Cortex of kidney (tissue), 1 donor: Measurements from ENCODE around the gene SPRY1.
A peak's percentile ranks its signal among the peaks of the same experiment; 100 is the strongest.

Experiments
- DNase-seq: peaks from one replicate; lab custom pipeline; 2025; lab: John Stamatoyannopoulos, UW

SPRY1 gene

DNA sequence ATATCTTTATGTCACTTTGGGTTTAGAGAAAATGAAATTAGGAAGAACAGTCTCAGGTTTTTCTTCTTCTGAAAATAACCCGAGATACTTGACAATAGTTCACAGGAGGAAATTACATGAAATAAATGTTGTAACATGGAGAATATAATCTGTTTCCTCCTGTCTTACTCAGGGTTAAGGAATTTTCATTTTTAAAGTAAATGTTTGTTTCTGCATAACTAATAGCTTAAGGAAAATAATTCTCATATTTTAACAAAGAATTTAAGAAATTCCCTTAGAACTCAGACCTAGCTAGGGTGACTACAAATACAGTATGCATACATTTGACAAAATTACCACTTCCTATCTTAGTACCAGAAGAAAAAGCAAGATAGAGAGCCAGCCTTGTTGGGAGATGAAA lies 17.2 kb upstream of the SPRY1 start:
- DNase-seq = no peak

DNA sequence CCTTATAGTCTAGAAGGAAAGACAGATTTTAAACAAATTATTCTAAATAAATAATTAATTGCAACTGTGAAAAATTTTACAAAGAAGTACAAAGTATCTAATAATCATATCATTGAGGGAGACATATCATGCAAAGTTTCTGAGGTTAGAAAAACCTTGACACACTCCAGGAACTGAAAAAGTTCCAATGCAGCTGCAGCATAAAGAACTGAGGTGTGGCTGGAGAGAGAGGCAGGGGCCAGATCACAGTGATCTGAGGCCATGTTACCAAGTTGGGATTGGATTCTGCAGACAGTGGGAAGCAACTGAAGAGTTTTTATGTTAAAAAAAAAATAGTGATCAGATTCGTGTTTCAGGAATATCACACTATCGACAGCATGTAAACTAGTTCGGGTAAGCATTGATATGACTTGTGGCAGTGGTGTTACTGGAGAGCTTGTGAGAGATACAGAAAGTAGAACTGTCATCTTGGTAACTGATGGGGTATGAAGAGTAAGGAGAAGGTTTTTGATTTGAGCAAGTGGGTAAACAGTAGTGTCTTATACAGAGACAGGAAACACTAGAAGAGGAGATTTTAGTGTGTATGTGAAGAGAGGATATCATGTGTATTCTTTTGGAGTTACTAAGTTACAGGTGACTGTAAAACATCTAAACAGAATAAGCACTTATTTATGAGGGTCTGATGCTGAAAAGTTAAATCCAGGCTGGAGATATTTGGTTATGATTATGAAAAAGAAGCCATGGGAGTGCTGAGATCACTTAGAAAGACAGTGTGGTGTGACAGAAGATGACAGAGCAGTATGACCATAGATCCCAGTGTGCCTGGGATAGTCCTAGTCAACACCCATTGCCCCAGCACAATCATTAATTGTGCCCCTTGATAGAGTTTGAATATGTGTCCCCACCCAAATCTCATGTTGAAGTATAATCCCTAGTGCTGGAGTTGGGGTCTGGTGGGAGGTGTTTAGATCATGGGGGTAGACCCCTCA lies 15.6 kb upstream of the SPRY1 start:
- DNase-seq = no peak

DNA sequence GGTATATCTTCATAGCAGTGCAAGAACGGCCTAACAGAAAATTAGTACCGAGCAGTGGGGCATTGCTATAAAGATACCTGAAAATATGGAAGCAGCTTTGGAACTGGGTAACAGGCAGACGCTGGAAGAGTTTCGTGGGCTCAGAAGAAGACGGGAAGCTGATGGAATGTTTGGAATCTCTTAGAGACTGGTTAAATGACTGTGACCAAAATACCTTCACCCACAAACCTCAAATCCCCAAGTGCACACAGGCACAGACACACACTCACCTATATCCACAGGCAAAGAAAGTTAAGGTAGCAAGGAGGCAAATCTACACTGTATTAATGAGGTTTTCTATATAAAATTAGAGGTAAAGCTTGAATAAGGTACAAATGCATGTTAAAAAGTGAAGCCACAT lies 14.6 kb upstream of the SPRY1 start:
- no peak for DNase-seq

DNA sequence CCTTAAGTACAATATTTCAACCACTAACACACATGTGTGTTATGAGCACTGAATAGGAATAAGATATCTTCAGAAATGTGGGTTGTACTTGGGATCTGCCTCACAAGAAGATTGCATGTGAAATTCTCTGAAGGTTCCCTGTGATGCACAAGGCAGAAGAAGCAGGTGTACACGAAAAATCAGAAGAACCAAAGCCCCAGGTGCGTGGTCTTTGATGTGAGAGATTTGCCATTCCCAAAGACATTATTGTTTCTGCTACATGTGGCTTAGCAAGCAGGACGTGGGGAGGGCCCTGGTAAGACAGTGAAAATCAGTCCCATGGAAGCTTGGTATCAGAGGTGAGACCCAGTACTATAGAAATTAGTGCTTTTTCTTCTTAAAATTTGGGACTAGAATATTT lies 13.0 kb upstream of the SPRY1 start:
- DNase-seq = no peak

DNA sequence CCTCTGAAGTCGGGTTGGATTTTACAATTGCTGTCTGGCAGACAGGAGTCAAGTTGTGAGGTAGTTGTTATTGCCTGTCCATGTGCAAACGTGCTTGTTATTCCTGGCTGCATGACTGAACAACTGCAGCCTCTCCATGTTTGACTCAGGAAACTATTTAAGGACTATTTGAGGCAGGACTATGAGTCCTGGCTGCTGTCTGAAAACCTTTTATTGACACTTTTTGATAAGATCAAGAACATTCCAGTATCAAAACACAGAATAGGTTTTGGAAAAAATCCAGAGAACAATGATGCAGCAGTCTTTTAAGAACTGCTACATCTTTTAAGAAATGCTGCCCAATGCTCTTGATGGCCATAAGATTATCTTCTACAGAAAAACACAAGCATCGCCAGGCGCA lies 10.0 kb upstream of the SPRY1 start:
- no peak for DNase-seq

DNA sequence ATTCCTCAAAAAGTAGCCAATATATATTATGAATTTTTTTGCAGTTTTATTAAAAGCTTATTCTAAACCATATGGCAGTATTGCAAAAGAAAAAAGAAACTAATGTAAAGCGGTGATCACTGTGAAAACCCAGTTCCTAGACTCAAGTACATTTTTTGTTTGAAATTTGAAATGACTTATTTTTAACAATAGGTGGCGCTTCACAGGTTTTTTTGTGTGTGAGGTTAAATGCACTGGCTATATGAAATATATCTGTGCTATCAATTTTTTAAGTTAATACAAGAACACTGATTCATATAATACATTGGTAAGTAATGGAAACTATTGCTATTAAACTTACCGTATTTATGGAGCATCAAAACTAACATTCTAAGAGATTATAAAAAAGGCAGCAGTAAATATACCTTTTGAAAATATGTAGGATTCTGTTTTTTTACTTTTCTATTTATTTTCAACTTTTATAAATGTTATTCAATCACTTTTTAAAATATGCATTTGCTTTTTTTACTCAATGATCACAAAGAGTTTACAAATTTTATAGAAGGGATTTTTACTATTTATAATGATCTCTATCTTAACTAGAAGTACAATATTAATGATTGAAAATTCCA lies 5.6 kb upstream of the SPRY1 start:
- no peak for DNase-seq

DNA sequence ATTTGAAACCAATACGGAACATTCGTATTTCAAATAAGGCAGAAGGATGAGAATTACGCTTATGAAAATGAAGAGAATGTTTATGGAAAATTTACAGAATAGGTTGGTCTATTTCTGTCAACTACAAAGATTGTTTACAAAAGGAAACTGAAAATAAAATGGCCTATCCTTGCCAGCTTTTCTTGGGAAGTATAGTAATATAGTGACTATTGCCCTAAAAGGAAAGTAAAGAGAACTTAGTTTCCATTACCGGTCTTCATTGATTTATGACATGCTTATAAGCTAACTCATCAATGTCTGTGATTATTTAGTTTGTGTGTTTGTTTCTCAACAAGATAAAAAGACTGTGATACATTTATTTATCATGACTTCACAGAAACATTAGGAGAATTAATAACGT lies 2.9 kb upstream of the SPRY1 start:
- DNase-seq = no peak

DNA sequence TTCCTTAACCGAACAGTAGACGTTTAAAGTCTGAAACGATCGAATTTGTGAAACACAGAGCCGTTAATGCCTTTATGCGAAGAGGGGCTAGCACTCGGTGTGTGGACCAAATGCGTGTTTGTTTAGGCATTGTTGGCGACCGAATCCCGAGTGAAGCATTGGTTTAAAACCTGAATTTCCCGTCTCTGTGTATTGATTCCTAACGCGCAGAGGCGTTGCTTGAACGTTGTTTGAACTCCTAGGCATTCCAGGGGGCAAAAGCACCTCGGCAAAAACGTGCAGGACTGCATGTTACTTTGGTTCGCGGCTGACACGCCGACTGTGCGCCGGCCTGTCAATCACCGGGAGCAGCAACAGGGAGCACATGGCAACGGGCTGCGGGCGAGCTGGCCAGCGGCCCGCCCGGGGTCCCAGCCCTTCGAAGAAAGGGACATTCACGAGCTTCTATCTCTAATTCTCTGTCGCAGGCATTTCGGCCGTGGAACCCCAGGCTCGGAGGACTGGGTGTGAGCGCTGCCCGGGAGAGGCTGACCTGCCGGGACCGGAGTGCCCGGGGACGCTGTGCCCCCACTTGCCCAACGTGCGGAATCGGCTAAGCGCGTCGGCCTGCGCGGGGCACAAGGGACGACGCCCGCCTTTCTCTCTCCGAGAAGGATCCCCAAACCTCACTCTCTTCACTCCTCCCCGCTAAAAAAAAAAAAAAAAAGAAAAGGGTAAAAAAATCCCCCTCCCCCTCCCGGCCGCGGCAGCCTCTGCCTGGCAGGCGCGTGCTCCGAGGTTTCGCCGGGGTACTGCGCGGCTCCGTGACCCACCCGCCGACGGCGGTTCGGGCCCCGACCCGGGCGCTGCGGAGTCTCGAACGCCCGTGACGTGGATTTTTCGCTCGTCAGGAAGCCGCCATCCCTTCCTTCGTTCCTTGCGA lies 810 bp downstream of the SPRY1 start:
- DNase-seq = no peak

DNA sequence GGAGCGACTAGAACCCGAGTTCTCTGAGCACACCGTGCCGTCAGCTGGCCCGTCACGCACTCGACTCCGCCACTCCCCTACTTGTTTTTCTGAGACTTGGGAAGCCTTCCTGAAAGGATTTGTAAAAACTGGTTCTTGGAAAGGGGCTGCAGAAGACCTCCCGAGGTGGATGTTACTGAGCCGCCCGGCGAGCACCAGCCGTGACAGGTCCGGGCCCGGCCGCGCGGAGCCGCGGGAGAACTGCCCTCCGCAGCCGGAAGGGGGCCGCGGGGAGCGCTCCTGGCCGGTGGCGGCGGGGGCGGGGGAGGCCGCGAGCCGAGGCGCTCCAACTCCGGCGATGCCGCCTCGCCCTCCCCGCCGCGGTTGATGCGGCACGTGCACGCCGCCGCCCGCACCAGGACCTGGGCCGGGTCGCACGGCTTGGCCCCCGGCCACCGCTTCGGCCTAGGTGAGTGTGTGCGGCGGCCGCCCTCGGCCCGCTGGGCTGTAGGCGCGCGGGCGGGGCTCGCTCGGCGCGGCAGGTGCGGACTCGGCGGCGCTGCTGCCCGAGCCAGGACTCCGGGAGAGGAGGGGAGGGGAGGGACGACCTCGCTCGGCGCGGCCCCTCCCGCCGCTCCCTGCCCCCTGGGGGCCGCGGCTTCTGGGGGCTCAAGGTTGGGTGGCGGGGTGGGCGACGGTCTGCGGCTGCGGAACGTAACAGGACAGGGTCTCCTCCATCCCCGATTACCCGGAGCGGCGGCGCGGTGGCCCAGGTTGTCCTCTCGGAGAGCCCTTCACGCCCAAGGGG lies 1.7 kb downstream of the SPRY1 start:
- DNase-seq = peak; percentile 14

DNA sequence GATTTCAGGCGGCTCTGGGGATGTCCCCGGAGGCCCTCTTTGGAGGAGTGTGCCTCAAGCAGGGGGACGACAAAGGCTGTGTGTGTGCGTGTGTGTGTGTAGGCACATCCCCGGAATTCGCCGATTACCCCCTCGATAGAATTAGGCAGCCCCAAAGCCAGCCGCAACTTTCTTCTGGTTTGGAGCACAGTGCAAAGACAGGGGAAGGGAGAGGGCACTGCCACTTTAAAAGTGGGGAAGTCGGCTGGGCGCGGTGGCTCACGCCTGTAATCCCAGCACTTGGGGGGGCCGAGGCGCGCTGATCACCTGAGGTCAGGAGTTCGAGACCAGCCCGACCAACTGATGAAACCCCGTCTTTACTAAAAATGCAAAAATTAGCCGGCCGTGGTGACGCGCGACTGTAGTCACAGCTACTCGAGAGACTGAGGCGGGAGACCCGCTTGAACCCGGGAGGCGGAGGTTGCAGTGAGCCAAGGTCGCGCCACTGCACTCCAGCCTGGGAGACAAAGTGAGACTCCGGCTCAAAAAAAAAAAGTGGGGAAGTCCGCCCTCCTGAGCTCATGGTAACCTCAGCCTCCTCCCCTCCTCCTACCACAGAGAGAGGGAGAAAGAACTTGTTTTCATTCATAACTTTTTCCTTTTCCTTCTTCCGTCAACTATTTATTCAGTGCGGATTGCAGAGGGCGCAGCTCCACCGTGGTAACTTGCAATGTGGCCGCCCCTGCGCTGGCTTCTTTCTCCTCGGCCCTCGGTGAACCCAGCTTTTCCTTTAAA lies 2.4 kb downstream of the SPRY1 start:
- no peak for DNase-seq

DNA sequence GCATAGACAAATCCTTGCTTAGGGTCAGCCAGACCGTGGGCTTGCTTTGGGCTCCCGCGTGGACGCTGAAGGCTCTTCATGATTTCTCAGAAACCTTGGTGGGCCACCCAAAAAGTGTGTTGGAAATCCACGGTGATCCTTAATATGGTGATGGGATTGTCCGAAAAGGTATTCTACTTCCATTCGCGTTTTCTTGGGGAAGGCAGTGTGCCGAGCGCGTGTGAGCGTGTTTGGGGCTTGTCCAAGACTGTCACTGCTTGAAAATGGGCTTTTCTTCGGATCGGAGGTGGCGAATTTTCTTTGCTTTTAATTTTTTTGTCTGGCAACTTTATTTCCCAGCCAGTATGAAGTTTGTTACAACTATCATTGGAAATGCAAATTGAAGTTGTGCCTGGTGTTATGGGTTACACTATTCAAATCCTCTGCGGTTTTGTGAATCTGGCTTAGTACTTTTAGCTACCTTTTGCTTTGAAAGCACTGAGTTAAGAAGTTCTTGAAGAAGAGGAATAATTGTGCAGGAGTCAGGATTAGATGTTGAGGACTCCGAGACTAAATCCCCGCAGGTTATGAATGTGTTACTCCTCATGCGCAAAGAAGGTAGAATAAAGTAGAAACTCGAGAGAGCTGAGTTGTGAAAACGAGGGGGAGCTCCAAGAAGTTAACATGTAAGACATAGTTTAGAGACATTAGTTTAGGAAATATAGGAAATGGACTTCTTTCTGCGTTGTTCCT lies 3.2 kb downstream of the SPRY1 start:
- no peak for DNase-seq

DNA sequence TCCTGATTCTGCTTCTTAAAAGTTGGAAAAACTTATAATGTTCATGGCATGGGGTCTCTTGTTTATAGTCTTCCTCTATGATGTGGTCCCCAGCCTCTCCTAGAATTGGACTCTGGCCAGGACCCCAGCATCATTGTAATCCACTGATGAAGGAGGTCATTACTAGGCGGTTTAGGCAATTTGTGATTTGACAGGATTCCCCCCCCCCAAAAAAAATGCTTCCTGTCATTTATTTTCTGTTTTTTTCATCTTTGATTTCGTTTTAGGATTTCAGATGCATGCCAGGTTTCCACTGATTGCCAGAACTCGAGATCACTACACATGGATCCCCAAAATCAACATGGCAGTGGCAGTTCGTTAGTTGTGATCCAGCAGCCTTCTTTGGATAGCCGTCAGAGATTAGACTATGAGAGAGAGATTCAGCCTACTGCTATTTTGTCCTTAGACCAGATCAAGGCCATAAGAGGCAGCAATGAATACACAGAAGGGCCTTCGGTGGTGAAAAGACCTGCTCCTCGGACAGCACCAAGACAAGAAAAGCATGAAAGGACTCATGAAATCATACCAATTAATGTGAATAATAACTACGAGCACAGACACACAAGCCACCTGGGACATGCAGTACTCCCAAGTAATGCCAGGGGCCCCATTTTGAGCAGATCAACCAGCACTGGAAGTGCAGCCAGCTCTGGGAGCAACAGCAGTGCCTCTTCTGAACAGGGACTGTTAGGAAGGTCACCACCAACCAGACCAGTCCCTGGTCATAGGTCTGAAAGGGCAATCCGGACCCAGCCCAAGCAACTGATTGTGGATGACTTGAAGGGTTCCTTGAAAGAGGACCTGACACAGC lies 4.9 kb downstream of the SPRY1 start:
- DNase-seq = no peak

DNA sequence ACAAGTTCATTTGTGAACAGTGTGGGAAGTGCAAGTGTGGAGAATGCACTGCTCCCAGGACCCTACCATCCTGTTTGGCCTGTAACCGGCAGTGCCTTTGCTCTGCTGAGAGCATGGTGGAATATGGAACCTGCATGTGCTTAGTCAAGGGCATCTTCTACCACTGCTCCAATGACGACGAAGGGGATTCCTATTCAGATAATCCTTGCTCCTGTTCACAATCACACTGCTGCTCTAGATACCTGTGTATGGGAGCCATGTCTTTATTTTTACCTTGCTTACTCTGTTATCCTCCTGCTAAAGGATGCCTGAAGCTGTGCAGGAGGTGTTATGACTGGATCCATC lies 5.5 kb downstream of the SPRY1 start:
- no peak for DNase-seq

DNA sequence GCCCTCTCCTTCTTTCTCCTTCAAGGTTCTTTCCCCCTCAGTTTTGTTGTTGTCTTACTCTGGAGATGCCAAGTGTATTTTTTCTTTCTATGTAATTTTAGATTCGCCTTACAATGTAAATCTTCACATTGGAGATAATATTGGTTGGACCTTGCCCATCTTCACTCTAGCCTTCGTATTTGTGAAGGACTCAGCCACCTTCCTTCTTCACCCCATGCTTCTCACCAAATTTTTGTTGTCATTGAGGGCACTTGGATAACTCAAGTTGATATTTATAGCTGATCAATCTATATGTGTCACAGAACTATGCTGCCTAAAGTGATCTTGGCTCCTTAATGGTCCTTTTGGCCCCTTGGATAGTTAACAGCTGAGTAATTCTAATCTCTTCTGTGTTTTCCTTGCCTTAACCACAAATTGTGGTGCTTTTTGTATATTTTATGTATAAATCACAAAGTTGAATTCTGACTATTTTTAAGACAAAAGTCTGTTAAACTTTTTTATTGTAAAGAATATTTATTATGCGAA lies 6.5 kb downstream of the SPRY1 start:
- DNase-seq = no peak

DNA sequence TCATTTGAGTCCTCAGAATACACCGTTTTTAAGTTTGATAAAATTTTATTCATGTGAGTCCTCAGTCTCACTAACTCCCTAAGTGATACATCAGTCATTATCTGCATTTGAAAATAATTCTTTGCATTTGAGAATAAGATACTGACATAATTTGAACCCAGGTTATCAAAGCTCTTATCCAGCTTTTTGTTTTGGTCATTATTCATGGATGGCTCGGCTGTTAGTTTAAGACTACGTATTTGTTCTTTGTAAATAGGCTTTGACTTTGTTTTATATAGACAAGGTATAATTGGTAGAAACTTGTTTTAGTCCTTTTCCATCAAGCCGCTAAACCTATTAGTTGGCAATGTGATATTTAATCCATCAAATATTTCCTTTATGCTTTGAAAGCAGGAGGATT lies 7.9 kb downstream of the SPRY1 start:
- no peak for DNase-seq

DNA sequence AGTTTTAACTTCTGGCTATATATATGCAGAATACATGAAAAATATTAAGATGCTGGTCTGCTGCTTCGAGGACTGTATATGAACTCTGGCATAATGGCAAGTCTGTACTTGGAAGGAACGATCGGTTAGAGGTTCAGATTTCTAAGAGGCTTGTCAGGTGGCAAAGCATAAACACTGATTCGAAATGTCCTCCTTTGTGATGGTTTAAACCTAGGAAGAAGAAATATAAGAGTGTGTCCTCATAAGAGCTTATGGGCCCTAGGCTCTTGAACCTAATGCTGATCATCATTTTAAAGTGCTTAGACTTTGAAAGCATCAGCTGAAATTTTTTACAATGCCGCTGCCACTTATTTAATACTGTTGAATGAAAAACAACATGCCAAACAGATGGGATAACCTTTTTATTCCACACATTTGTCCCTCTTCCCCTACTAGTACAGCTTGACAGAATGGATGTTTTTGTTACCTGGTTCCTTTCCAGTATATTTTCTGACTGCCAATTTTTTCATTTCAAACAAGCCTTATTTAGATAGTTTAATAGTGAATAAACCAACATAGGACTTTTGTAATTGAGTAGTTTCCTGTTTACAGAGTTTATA lies 8.8 kb downstream of the SPRY1 start:
- DNase-seq = no peak

DNA sequence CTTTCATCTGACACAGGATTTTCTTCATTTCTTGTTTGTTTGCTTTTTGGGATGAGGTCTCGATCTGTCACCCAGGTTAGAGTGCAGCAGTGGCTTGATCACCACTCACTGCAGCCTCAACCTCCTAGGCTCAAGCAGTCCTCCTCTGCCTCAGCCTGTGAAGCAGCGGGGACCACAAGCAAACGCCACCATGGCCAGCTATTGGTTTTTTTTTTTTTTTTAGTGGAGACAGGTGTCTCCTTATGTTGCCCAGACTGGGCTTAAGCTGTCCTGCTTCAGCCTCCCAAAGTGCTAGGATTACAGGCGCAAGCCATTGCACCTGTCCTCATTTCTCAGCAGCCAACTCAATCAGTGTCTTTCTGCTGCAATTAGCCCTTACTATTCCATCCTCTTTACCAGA lies 10.3 kb downstream of the SPRY1 start:
- DNase-seq = no peak

DNA sequence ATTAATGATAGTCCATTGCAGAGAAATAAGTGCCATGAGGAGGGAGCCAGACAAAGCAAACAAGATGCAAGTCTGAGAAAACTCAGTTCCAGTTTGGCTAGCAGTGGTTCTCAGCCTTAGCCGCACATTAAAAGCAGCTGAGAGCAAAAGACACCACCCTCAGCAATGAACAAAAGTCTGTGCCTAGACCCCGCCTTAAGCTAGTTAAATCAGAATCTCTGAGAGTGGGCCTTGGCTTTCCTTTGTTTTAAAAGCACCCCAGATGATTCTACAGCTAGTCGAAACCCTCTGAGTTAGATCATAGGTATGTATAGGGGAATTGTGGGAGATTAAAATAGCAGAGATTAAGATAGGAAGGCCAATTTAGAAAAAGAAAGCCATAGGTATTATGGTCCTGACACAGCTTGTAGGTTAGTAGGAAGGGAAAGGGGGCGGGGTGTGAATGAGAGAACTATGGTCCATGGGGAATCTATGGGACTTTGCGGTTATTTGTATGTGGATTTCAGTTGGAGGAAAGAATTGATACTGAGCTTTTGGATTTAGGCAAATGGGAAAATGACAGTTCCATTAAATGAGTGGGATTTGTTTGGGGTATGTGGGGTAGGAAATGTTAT lies 12.0 kb downstream of the SPRY1 start:
- no peak for DNase-seq
